SK-N-SH (cell line): ENCODE data around the gene ETFDH. TPM values are rescaled to one million over a fixed set of nuclear protein-coding genes. Genes with fewer than 3 reads are reported as not detected.

Source experiments
- CTCF ChIA-PET: fragments of 300-600, 350-600 bp; formaldehyde crosslinking; extraction: SDS; loops from one replicate; lab custom pipeline; 2021; lab: Yijun Ruan, JAX
- POLR2A ChIA-PET: fragments of 350-600 bp; sonication (Branson Sonifier 250); formaldehyde crosslinking; extraction: SDS; loops from one replicate; lab custom pipeline; 2020; ENCODE audit warnings: antibody characterized with exemption, inconsistent platforms; lab: Yijun Ruan, JAX
- DNase-seq: peaks from one replicate; pipeline ENCODE4 v3.0.0; 2012
- H2AFZ ChIP-seq: fragments of 200-600 bp; sonication (generic); 2 replicates; pipeline ENCODE4 v1.8.1; 2016; ENCODE audit warnings: antibody characterized with exemption, mild to moderate bottlenecking, low read depth
- H3F3A ChIP-seq: fragments of 200-600 bp; sonication (generic); replicated peaks from 2 replicates; pipeline ENCODE3; 2016; ENCODE audit warnings: antibody characterized with exemption, mild to moderate bottlenecking; ENCODE audit not compliant: insufficient read depth
- H3K27ac ChIP-seq, 2 experiments: fragments of 200-500 bp in 1 of 2; fragments of 200-600 bp in 1 of 2; sonication (Bioruptor generic) in 1 of 2; sonication (generic), shearing (Covaris generic) in 1 of 2; 2 replicates each; pipeline versions ENCODE4 v1.5.1 to v1.6.1; 2014 to 2016; ENCODE audit warnings: low read depth in 2 of 2, inconsistent platforms in 1 of 2, low read length in 1 of 2, mild to moderate bottlenecking in 1 of 2, mixed read lengths in 1 of 2
- H3K27me3 ChIP-seq: fragments of 200-600 bp; sonication (generic), shearing (Covaris generic); 2 replicates; pipeline ENCODE4 v1.6.1; 2016; ENCODE audit warnings: mixed run types; ENCODE audit not compliant: insufficient read depth
- H3K36me3 ChIP-seq, 2 experiments: fragments of 200-500 bp in 1 of 2; fragments of 200-600 bp in 1 of 2; sonication (Bioruptor generic) in 1 of 2; sonication (generic) in 1 of 2; replicated peaks in 1 of 2; 2 replicates each; pipeline versions ENCODE3 to v1.5.1; 2014 to 2016; ENCODE audit warnings: low read length in 1 of 2, mild to moderate bottlenecking in 1 of 2; ENCODE audit not compliant: insufficient read depth in 2 of 2, control insufficient read depth in 1 of 2
- H3K4me1 ChIP-seq, 2 experiments: fragments of 200-500 bp in 1 of 2; fragments of 200-600 bp in 1 of 2; sonication (Bioruptor generic) in 1 of 2; sonication (generic), shearing (Covaris generic) in 1 of 2; 2 replicates each; pipeline versions ENCODE4 v1.5.1 to v1.6.1; 2014 to 2016; ENCODE audit warnings: low read depth in 1 of 2, low read length in 1 of 2, mixed run types in 1 of 2; ENCODE audit not compliant: insufficient read depth in 2 of 2, control insufficient read depth in 1 of 2
- H3K4me2 ChIP-seq: fragments of 200-600 bp; sonication (generic), shearing (Covaris generic); 2 replicates; pipeline ENCODE4 v1.6.1; 2017; ENCODE audit warnings: mixed run types
- H3K4me3 ChIP-seq, 2 experiments: fragments of 200-500 bp in 1 of 2; fragments of 200-600 bp in 1 of 2; sonication (Bioruptor generic) in 1 of 2; sonication (generic), shearing (Covaris generic) in 1 of 2; 2 replicates each; pipeline versions ENCODE4 v1.5.1 to v1.8.1; 2014 to 2016; ENCODE audit warnings: low read depth in 2 of 2, inconsistent platforms in 1 of 2, low read length in 1 of 2, mild to moderate bottlenecking in 1 of 2, mixed read lengths in 1 of 2, moderate library complexity in 1 of 2
- H3K79me2 ChIP-seq: fragments of 200-600 bp; sonication (generic); 2 replicates; pipeline ENCODE4 v1.8.1; 2017; ENCODE audit warnings: mild to moderate bottlenecking; ENCODE audit not compliant: insufficient read depth
- H3K9ac ChIP-seq: fragments of 200-600 bp; sonication (generic); 2 replicates; pipeline ENCODE4 v1.6.1; 2017; ENCODE audit warnings: mixed run types
- H3K9me2 ChIP-seq: fragments of 200-600 bp; sonication (generic); 2 replicates; pipeline ENCODE4 v1.6.1; 2017; ENCODE audit warnings: mixed run types
- H3K9me3 ChIP-seq: fragments of 200-600 bp; sonication (generic); 2 replicates; pipeline ENCODE4 v1.6.1; 2017; ENCODE audit warnings: mixed run types, mild to moderate bottlenecking, moderate library complexity
- H4K20me1 ChIP-seq: fragments of 200-600 bp; sonication (generic); 2 replicates; pipeline ENCODE4 v1.6.1; 2017; ENCODE audit warnings: mild to moderate bottlenecking, mixed run types; ENCODE audit not compliant: insufficient read depth
- CHD2 ChIP-seq: fragments of 150-350 bp; IDR thresholded peaks from 2 replicates; pipeline ENCODE4 v1.6.1; 2018; ENCODE audit warnings: low read length; ENCODE audit not compliant: partially characterized antibody
- CTCF ChIP-seq: fragments of 200-600 bp; sonication (generic); IDR thresholded peaks from 2 replicates; pipeline ENCODE4 v1.6.1; 2017; ENCODE audit warnings: antibody characterized with exemption, mild to moderate bottlenecking, moderate library complexity
- ELF1 ChIP-seq: IDR thresholded peaks from 2 replicates; pipeline ENCODE4 v1.4.0; 2012
- EP300 ChIP-seq, 2 experiments: IDR thresholded peaks; 2 replicates each; pipeline versions ENCODE4 v1.4.0 to v1.6.1; 2012; ENCODE audit warnings: borderline replicate concordance in 1 of 2, low read depth in 1 of 2, low read length in 1 of 2
- FOXM1 ChIP-seq: IDR thresholded peaks from 2 replicates; pipeline ENCODE4 v1.4.0; 2012; ENCODE audit warnings: low read depth, mild to moderate bottlenecking
- GABPA ChIP-seq: IDR thresholded peaks from 2 replicates; pipeline ENCODE4 v1.4.0; 2012; ENCODE audit warnings: low read depth, mild to moderate bottlenecking
- GATA2 ChIP-seq: sonication (generic); formaldehyde crosslinking; IDR thresholded peaks from 2 replicates; pipeline ENCODE4 v1.5.0; 2020; ENCODE audit warnings: mild to moderate bottlenecking, missing genetic modification reagents
- IRF3 ChIP-seq: fragments of 150-350 bp; IDR thresholded peaks from 2 replicates; pipeline ENCODE4 v1.6.1; 2016; ENCODE audit warnings: mild to moderate bottlenecking, low read depth, low read length
- JUND ChIP-seq: IDR thresholded peaks from 2 replicates; pipeline ENCODE4 v1.4.0; 2012
- MAX ChIP-seq: IDR thresholded peaks from 2 replicates; pipeline ENCODE4 v1.4.0; 2012; ENCODE audit warnings: low read depth
- MXI1 ChIP-seq: IDR thresholded peaks from 2 replicates; pipeline ENCODE4 v1.6.1; 2012; ENCODE audit warnings: mild to moderate bottlenecking, low read depth, low read length, improper control_type of control experiment
- NFIC ChIP-seq: IDR thresholded peaks from 2 replicates; pipeline ENCODE4 v1.4.0; 2012; ENCODE audit warnings: borderline replicate concordance
- NRF1 ChIP-seq: IDR thresholded peaks from 2 replicates; pipeline ENCODE4 v1.6.1; 2012; ENCODE audit warnings: low read depth, mild to moderate bottlenecking, low read length
- RAD21 ChIP-seq: IDR thresholded peaks from 2 replicates; pipeline ENCODE4 v1.6.1; 2012; ENCODE audit warnings: mild to moderate bottlenecking, low read length
- RCOR1 ChIP-seq: fragments of 150-350 bp; IDR thresholded peaks from 2 replicates; pipeline ENCODE4 v1.6.1; 2017; ENCODE audit warnings: antibody characterized with exemption, low read length
- RFX5 ChIP-seq: IDR thresholded peaks from 2 replicates; pipeline ENCODE4 v1.6.1; 2012; ENCODE audit warnings: mild to moderate bottlenecking, improper control_type of control experiment, low read length
- RXRA ChIP-seq: IDR thresholded peaks from 2 replicates; pipeline ENCODE4 v1.4.0; 2012; ENCODE audit warnings: low read depth, mild to moderate bottlenecking, borderline replicate concordance
- SIN3A ChIP-seq: IDR thresholded peaks from 2 replicates; pipeline ENCODE4 v1.6.1; 2012; ENCODE audit warnings: low read depth, mild to moderate bottlenecking, low read length, moderate library complexity, borderline replicate concordance
- TAF1 ChIP-seq: IDR thresholded peaks from 2 replicates; pipeline ENCODE4 v1.6.1; 2012; ENCODE audit warnings: low read depth, mild to moderate bottlenecking, low read length, moderate library complexity, borderline replicate concordance
- TCF12 ChIP-seq: IDR thresholded peaks from 2 replicates; pipeline ENCODE4 v1.4.0; 2012
- TEAD4 ChIP-seq: IDR thresholded peaks from 2 replicates; pipeline ENCODE4 v1.4.0; 2012; ENCODE audit warnings: mild to moderate bottlenecking, borderline replicate concordance; ENCODE audit not compliant: insufficient read depth
- USF1 ChIP-seq: IDR thresholded peaks from 2 replicates; pipeline ENCODE4 v1.4.0; 2012; ENCODE audit warnings: low read depth, borderline replicate concordance
- ZBTB33 ChIP-seq: IDR thresholded peaks from 2 replicates; pipeline ENCODE4 v1.4.0; 2012; ENCODE audit warnings: low read depth, borderline replicate concordance
- WGBS: methylation state at CpG from one replicate; pipeline ENCODE4 v1.1.6; 2017; ENCODE audit warnings: low lambda C conversion rate; 5-methylcytosine and 5-hydroxymethylcytosine counted together
- polyA plus RNA-seq, 3 experiments: library from polyadenylated mRNA; depleted of rRNA; stranded (reverse); fragments of >200 nt; gene quantifications; 2 replicates each; pipeline ENCODE4 v1.2.3, GENCODE V29; 2012

ETFDH gene
- 12.1 and 15.7 TPM in 2 replicates for polyA plus RNA-seq (2012; rRNA removed)
- 13.7 and 17.7 TPM in 2 replicates for polyA plus RNA-seq (2012; cell fraction: cytosol; rRNA removed)
- polyA plus RNA-seq (2012; cell fraction: nucleus; rRNA removed), result 21.1 and 29.0 TPM in 2 replicates

GRCh38 chr4:158671915-158672806 lies at the start of gene ETFDH:
Gene ETFDH (plus strand): TSS chr4:158672296. CDS start chr4:158672457, 161 bp downstream.
- H3K79me2 ChIP-seq, result peaks cover 50% of the 10 kb centered on the region
- ChIA-PET CTCF (interaction anchor here (0.7 to 1.4 kb wide), 5 partner anchors 9 to 82 kb away, joined by 3 to 6 read pairs (median 3); no protein-coding TSS in a partner anchor), POLR2A (no interaction called here)
- no peaks in the 10 kb centered on the region for H3K27me3 ChIP-seq
- H3K9me2 ChIP-seq, result no peaks in the 10 kb centered on the region
- H3K4me3 ChIP-seq, result peak within 1 kb of the TSS; percentile 89 to 98
- WGBS, result 2% methylated on average over 45 of the region's 60 CpGs
- no peaks in the 10 kb centered on the region for H3K9me3 ChIP-seq
- H3K36me3 ChIP-seq, result peaks cover 12 to 16% of the 10 kb centered on the region in 2 experiments
- peak within 1 kb of the TSS; percentile 91 to 92 for H3K27ac ChIP-seq
- peaks cover 17% of the 10 kb centered on the region; the same call in 1 of the 2 replicates for H4K20me1 ChIP-seq
- H3F3A ChIP-seq, result peaks cover 23% of the 10 kb centered on the region
- H3K4me2 ChIP-seq, result peak within 1 kb of the TSS; percentile 90
- peak within 1 kb of the TSS; percentile 82 for H2AFZ ChIP-seq
- peaks cover 14 to 16% of the 10 kb centered on the region in 2 experiments; a peak in 3 of 4 replicates for H3K4me1 ChIP-seq
- peak; percentile 95 for DNase-seq
- H3K9ac ChIP-seq, result peak within 1 kb of the TSS; percentile 91
- peak; percentile 72; the same call in 1 of the 2 replicates for TF ChIP-seq MXI1
- no peak for TF ChIP-seq NFIC
- peak; percentile 58; the same call in 1 of the 2 replicates for TF ChIP-seq TAF1
- TF ChIP-seq RFX5, result peak; percentile 73; the same call in 1 of the 2 replicates
- TF ChIP-seq USF1, result 0 out of 2 replicates have a peak, but pooled peaks have one; percentile 8
- peak; percentile 5 to 15; a peak in 2 of 4 replicates for TF ChIP-seq EP300 (IDR thresholded peaks at IDR 0.05; ENCODE audit: borderline replicate concordance in 1 of 2, low read depth in 1 of 2, low read length in 1 of 2)
- no peak; the same call in 1 of the 2 replicates for TF ChIP-seq JUND
- TF ChIP-seq IRF3, result no peak; the same call in 1 of the 2 replicates
- TF ChIP-seq MAX, result peak; percentile 30; the same call in 1 of the 2 replicates
- peak; percentile 91 for TF ChIP-seq NRF1
- TF ChIP-seq CHD2, result peak; percentile 87
- 0 out of 2 replicates have a peak, but pooled peaks have one; percentile 22 for TF ChIP-seq RAD21
- TF ChIP-seq FOXM1, result no peak
- TF ChIP-seq TCF12, result peak; percentile 28; the same call in 1 of the 2 replicates
- TF ChIP-seq ELF1, result peak; percentile 98
- TF ChIP-seq RXRA, result peak; percentile 48; the same call in 1 of the 2 replicates
- TF ChIP-seq SIN3A, result peak; percentile 70; the same call in 1 of the 2 replicates
- TF ChIP-seq ZBTB33, result peak; percentile 85
- TF ChIP-seq RCOR1, result no peak
- TF ChIP-seq CTCF, result peak; percentile 76
- 0 out of 2 replicates have a peak, but pooled peaks have one; percentile 3 for TF ChIP-seq TEAD4
- peak; percentile 74 for TF ChIP-seq GABPA
- peak; percentile 87 for TF ChIP-seq GATA2 (CRISPR knock-in tag)
